Limb (tissue), 2 donors: ENCODE results near the gene FBXL16.

Source experiments
- DNase-seq, 2 donors: peaks; one replicate each; pipeline ENCODE4 v3.0.0-alpha.2; 2016; ENCODE audit errors: extremely low spot score in 2 of 2

FBXL16 gene

DNA sequence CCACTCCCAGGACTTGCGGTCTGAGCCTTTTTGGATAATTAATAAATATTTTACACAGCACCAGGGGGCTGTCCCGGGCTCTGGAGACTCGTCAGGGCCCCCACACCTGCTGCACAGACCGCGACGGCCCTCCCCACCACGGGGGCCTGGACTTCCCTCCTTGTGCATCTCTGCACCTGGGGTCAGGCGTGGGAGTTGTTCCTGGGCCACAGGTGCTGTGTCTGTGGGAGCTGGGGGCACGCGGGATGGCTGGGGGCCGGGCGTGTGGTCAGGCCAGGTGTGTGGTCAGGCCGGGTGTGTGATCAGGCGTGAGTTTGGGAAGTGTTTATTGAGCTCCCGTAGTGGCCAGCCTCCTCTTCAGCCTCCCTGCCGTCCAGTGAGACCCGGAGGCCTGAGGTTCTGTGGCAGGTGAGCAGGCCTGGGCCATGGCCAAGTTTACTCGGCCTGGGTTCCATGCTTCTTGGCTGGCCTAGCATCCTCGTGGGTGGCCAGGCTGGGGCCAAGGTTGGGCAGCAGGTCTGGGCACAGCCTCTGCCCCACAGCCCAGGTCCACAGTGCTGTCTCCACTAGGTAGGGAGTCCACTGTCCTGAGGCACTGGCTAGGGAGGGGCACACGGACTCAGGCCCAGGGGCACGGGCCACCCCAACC is 27.3 kb downstream of the FBXL16 start:
- no peak for DNase-seq

DNA sequence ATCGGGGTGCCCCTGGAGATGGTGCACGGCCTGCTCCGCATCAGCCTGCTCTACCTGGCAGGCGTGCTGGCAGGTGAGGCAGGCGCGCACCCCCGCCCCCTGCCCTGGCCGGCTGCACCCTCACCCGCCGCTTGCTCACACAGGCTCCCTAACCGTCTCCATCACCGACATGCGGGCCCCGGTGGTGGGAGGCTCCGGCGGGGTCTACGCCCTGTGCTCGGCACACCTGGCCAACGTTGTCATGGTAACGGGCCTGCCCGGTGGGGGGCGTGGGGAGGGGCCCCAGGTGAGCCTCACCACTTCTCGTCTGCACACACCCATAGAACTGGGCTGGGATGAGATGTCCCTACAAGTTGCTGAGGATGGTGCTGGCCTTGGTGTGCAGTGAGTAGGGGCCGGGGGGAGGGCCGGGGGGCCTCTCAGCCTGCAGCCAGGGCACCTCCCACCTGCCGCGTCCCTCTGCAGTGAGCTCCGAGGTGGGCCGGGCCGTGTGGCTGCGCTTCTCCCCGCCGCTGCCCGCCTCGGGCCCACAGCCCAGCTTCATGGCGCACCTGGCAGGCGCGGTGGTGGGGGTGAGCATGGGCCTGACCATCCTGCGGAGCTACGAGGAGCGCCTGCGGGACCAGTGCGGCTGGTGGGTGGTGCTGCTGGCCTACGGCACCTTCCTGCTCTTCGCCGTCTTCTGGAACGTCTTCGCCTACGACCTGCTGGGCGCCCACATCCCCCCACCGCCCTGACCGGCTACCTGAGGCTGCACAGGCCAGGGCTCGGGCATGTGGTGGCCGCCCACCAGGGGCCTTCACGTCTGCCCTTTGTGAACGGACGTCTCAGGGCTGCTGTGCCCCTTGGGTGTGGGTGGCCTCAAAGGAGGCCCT is 28.0 kb downstream of the FBXL16 start:
- DNase-seq: no peak

GRCh38 chr16:676913-677312 is 28.7 kb downstream of the FBXL16 start:
- no peak for DNase-seq

- DNase-seq: no peak
Observed at GRCh38 chr16:676565-676902, 29.1 kb downstream of the FBXL16 start.

- DNase-seq: no peak
Observed at GRCh38 chr16:675884-676564, 29.6 kb downstream of the FBXL16 start.

DNA sequence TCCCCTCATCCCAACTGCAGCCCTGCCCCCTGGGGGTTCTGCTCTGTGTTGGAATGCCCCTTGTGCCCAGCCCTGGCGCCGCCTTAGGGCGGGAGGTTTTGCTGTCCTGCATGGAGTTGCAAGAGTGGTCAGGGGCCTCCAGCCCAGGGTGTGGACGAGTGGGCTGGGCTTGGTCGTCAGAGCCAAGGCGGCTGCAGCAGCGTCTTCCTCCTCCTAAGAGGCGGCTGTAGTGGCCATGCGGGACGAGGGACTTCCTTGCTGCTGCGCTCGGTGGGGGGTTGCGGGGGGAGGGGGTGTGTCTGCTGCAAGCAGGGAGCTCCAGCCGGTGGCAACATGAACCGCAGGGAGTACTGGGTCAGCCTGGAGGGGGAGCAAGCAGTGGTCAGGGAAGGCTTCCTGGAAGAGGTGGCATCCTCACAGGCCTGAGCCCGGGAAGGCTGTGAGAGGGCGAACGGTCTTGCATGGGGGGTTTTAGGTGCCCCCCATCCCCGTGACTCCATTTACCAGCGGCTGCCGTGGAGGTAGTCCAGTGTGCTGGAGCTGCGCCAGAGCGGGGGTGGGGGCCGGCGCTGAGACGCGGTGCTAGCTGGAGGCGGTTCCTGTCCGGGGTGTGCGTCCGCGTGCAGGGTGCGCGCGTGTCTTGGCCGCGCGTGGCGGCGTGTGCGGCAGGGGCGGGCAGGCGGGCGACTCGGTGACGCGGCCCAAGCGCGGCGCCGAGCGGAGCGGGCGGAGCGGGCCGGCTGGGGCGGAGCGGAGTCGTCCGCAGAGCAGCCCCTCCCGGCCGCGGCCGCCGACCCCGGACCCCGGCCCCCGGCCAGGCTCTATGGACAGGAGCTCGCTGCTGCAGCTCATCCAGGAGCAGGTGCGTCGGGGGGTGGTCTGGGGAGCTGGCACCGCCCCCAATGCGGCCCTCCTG is 30.4 kb downstream of the FBXL16 start, which contains the start of gene RHBDL1:
Gene RHBDL1, plus strand, starts transcription at position 704 of the 916 bp plus-strand sequence. Its CDS starts 120 bp downstream, at position 824.
- no peak for DNase-seq

GRCh38 chr16:674214-674881 is 31.3 kb downstream of the FBXL16 start:
- DNase-seq: no peak

- no peak for DNase-seq
Observed at GRCh38 chr16:673399-673991, 32.1 kb downstream of the FBXL16 start.

DNA sequence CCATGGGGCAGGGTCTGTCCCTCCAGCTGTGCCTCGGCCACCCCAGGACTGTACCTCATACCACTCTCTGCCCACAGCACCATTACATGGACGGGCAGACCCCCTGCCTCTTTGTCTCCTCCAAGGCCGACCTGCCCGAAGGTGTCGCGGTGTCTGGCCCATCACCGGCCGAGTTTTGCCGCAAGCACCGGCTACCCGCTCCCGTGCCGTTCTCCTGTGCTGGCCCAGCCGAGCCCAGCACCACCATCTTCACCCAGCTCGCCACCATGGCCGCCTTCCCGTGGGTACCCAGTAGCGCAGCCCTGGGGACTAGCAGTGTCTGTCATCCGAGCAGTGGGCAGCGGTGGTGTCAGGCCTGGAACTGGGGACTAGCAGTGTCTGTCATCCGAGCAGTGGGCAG is 32.8 kb downstream of the FBXL16 start:
- DNase-seq: no peak

DNA sequence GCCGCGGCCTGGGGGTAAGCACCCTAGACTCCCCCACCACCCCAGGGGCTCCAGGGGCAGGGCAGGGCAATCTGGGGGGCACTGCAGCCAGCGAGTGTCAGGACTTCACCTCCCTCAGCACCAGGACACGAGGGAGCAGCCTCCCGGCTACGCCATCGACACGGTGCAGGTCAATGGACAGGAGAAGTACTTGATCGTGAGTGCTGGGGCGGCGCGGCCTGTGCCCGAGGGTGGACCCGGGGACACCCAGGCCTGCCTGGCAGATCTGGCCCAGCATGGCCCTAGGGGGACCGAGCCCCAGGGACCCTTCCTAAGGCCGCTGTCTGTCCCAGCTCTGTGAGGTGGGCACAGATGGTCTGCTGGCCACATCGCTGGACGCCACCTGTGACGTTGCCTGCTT is 33.2 kb downstream of the FBXL16 start:
- no peak for DNase-seq

DNA sequence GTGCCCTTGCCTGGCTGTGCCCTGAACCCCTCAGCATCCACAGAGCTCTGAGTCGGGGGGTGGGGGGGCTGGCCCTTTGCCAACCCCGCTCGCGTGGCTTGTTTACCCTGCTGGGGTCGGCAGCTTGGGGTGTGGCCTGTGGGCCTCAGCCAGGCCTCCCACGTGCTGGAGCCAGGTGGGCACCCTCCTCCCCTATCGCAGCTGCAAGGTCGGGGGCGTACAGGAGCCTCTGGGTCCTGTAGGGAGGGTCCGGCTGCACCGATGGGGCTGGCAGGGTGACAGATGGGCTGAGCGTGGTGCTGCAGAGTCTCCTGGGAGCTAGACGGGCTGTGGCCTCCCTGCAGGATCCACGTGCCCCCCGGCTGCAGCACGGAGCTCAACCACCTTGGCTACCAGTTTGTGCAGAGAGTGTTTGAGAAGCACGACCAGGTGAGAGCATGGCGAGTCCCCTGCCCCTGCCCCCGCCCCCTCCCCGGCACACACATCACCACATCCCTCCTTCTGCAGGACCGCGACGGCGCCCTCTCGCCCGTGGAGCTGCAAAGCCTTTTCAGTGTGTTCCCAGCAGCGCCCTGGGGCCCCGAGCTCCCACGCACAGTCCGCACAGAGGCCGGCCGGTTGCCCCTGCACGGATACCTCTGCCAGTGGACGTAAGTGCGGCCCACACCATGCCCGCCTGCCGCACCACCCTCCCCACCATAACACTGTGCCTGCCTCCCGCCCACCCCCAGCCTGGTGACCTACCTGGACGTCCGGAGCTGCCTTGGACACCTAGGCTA is 34.1 kb downstream of the FBXL16 start:
- no peak for DNase-seq

DNA sequence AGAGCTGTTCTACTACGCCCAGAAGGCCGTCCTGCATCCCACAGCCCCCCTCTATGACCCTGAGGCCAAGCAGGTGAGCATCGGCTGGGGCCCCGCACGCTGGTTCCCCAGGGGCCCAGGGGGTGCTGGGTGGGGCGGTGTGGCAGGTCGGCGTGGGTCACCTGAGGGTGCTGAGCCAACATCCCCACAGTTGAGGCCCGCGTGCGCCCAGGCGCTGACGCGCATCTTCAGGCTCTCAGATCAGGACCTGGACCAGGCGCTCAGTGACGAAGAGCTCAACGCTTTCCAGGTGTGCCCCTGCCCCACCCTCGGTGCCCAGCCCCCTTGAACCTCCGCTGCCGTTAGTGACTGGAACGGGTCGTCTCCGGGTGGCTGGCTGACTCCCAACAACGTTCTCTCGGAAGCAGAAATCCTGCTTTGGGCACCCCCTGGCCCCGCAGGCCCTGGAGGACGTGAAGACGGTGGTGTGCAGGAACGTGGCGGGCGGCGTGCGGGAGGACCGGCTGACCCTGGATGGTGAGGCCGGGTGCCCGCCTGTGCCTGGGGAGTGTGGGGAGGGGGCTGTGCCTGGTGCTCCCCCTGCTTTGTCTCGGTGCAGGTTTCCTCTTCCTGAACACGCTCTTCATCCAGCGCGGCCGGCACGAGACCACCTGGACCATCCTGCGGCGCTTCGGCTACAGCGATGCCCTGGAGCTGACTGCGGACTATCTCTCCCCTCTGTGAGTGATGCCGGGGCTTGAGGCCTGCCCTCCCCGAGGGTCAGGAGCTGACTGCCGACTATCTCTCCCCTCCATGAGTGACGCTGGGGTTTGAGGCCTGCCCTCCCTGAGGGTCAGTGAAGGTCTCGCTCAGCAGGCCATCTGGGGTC is 34.9 kb downstream of the FBXL16 start:
- DNase-seq: no peak

DNA sequence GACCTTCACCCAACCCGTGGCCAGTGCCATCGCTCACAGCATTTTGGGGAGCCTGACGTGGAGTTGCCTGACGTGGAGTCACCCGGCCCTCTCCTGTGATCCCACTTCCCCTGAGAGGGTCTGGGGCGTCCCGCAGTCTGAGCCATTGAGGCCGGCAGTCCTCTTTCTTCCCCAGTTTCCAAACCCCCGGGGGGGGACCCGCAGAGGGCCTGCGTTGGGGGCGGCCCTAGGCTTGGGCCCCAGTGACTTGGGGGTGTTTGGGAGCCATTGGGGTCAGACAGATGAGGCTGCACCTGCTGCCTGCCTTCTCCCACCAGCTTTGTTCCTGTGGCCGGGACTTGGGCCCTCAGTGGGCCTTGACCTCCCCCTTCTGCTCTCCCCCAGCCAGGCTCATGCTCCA is 35.9 kb downstream of the FBXL16 start:
- DNase-seq: no peak

- DNase-seq: no peak
Observed at GRCh38 chr16:668519-669171, 37.0 kb downstream of the FBXL16 start.

- peak; percentile 92 to 96 for DNase-seq
Observed at GRCh38 chr16:667780-668518, 37.7 kb downstream of the FBXL16 start, which contains the start of gene RHOT2. Gene RHOT2 (plus strand): TSS chr16:668132. CDS start chr16:668200, 68 bp downstream.

GRCh38 chr16:667113-667779 is 38.4 kb downstream of the FBXL16 start:
- no peak for DNase-seq

DNA sequence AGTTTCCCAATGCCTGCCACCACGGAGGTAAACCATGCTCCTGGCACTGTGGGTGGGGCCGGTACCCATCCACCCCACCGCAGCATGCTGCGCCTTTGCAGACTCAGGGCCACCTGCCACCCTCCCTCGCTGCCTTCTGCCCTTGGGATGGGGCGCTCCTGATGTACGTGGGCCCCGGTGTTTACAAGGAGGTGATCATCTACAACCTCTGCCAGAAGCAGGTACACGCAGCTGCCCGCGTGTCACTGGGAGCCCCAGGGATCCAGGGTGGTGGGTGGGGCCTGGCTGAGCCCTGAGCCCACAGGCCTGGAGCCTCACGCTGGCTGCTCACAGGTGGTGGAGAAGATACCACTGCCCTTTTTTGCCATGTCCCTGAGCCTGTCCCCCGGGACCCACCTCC is 39.0 kb downstream of the FBXL16 start:
- DNase-seq: no peak
